H1 (cell line): ENCODE results near the gene ACSF3. TPM values are rescaled to one million over a fixed set of nuclear protein-coding genes. Genes with fewer than 3 reads are reported as not detected.
"Not testable (repeated sequence)": the region's sequence is repeated elsewhere in the genome, so short reads cannot be mapped to it uniquely, and the experiment has no call there.

Source experiments
- CTCF ChIA-PET: fragments of 300-600 bp; sonication (Branson Sonifier 250); formaldehyde crosslinking; loops from one replicate; lab custom pipeline; 2021; ENCODE audit not compliant: partially characterized antibody; lab: Charles Lee
- POLR2A ChIA-PET: fragments of 300-600 bp; sonication (Branson Sonifier 250); formaldehyde crosslinking; loops from one replicate; lab custom pipeline; 2021; ENCODE audit warnings: inconsistent platforms; ENCODE audit not compliant: partially characterized antibody; lab: Charles Lee
- DNase-seq, 2 experiments: peaks; one replicate each; pipeline versions ENCODE4 v3.0.0 to v3.0.0-alpha.2; 2010 to 2022; ENCODE audit warnings: low spot score in 2 of 2, low read depth in 1 of 2, mixed read lengths in 1 of 2
- FAIRE-seq: peaks from 2 replicates; lab custom pipeline; 2011; peaks lifted over from hg19 to GRCh38; lab: Jason Lieb, UNC
- H2AFZ ChIP-seq: 2 replicates; pipeline ENCODE4 v1.8.1; 2012; ENCODE audit warnings: low read length, inconsistent platforms
- H2AK5ac ChIP-seq: 2 replicates; pipeline ENCODE4 v1.6.1; 2013; ENCODE audit warnings: low read depth, low read length
- H2BK120ac ChIP-seq: replicated peaks from 2 replicates; pipeline ENCODE3; 2013; ENCODE audit warnings: low read depth, low read length, inconsistent platforms
- H2BK12ac ChIP-seq: 2 replicates; pipeline ENCODE4 v1.6.1; 2013; ENCODE audit warnings: low read depth, low read length
- H2BK15ac ChIP-seq: 2 replicates; pipeline ENCODE4 v1.6.1; 2013; ENCODE audit warnings: low read length
- H2BK20ac ChIP-seq: 2 replicates; pipeline ENCODE4 v1.6.1; 2013; ENCODE audit warnings: low read length
- H2BK5ac ChIP-seq: 2 replicates; pipeline ENCODE4 v1.6.1; 2013; ENCODE audit warnings: low read depth, low read length
- H3K14ac ChIP-seq: 2 replicates; pipeline ENCODE4 v1.6.1; 2013; ENCODE audit warnings: inconsistent platforms; ENCODE audit not compliant: insufficient read length
- H3K18ac ChIP-seq: 2 replicates; pipeline ENCODE4 v1.6.1; 2013; ENCODE audit warnings: low read length; ENCODE audit errors: extremely low read depth
- H3K23ac ChIP-seq: 2 replicates; pipeline ENCODE4 v1.6.1; 2013; ENCODE audit warnings: inconsistent platforms; ENCODE audit not compliant: insufficient read length
- H3K23me2 ChIP-seq: 2 replicates; pipeline ENCODE4 v1.6.1; 2013; ENCODE audit warnings: low read depth, low read length
- H3K27ac ChIP-seq: 2 replicates; pipeline ENCODE4 v1.6.1; 2011; ENCODE audit warnings: low read depth, low read length, inconsistent platforms
- H3K27me3 ChIP-seq, 4 experiments: replicated peaks in 1 of 4; 1 replicate in 1 of 4; 2 replicates in 3 of 4; pipeline versions ENCODE4 v1.6.1 to v1.8.1; 2011 to 2013; ENCODE audit warnings: low read length in 3 of 4, mild to moderate bottlenecking in 3 of 4, inconsistent platforms in 2 of 4, mixed read lengths in 2 of 4, moderate library complexity in 1 of 4; ENCODE audit not compliant: control insufficient read depth in 3 of 4, insufficient read depth in 3 of 4; ENCODE audit errors: extremely low read depth in 1 of 4
- H3K36me3 ChIP-seq, 4 experiments: 2 replicates each; pipeline versions ENCODE4 v1.6.1 to v1.8.1; 2011 to 2013; ENCODE audit warnings: mild to moderate bottlenecking in 4 of 4, low read length in 3 of 4, moderate library complexity in 2 of 4, control low read depth in 1 of 4, inconsistent platforms in 1 of 4; ENCODE audit not compliant: insufficient read depth in 4 of 4, control insufficient read depth in 2 of 4
- H3K4ac ChIP-seq: replicated peaks from 2 replicates; pipeline ENCODE3; 2013; ENCODE audit warnings: low read length, low read depth, mixed read lengths, inconsistent platforms; ENCODE audit not compliant: insufficient read length
- H3K4me1 ChIP-seq, 4 experiments: replicated peaks in 1 of 4; 1 replicate in 1 of 4; 2 replicates in 3 of 4; pipeline versions ENCODE4 v1.6.1 to v1.8.1; 2011 to 2013; ENCODE audit warnings: low read length in 3 of 4, inconsistent platforms in 2 of 4, mixed read lengths in 1 of 4; ENCODE audit not compliant: insufficient read depth in 4 of 4, control insufficient read depth in 3 of 4
- H3K4me2 ChIP-seq, 2 experiments: 2 replicates each; pipeline versions ENCODE4 v1.6.1 to v1.8.1; 2011 to 2013; ENCODE audit warnings: low read depth in 2 of 2, low read length in 2 of 2, control low read depth in 1 of 2, inconsistent platforms in 1 of 2, mild to moderate bottlenecking in 1 of 2; ENCODE audit not compliant: insufficient read depth in 1 of 2
- H3K4me3 ChIP-seq, 4 experiments: fragments of 200-600, 300-600 bp in 1 of 4; sonication (generic), shearing (Covaris generic), sonication (Bioruptor Twin) in 1 of 4; 2 replicates each; pipeline versions ENCODE4 v1.5.1 to v1.8.1; 2011 to 2016; ENCODE audit warnings: low read length in 4 of 4, low read depth in 3 of 4, control low read depth in 2 of 4, inconsistent platforms in 2 of 4, mild to moderate bottlenecking in 2 of 4, mixed read lengths in 1 of 4, moderate library complexity in 1 of 4; ENCODE audit not compliant: insufficient read depth in 2 of 4; ENCODE audit errors: extremely low read depth in 1 of 4
- H3K56ac ChIP-seq: replicated peaks from 2 replicates; pipeline ENCODE3; 2013; ENCODE audit warnings: low read depth, mild to moderate bottlenecking, mixed read lengths, low read length, inconsistent platforms; ENCODE audit not compliant: insufficient read length
- H3K79me1 ChIP-seq: 2 replicates; pipeline ENCODE4 v1.6.1; 2013; ENCODE audit warnings: low read depth, low read length, control low read depth
- H3K79me2 ChIP-seq, 2 experiments: 2 replicates each; pipeline versions ENCODE4 v1.6.1 to v1.8.1; 2012 to 2013; ENCODE audit warnings: low read length in 2 of 2, mild to moderate bottlenecking in 2 of 2, inconsistent platforms in 1 of 2; ENCODE audit not compliant: insufficient read depth in 2 of 2, control insufficient read depth in 1 of 2
- H3K9ac ChIP-seq, 4 experiments: replicated peaks in 1 of 4; 1 replicate in 1 of 4; 2 replicates in 3 of 4; pipeline versions ENCODE4 v1.6.1 to v1.8.1; 2011 to 2013; ENCODE audit warnings: low read depth in 3 of 4, low read length in 3 of 4, control low read depth in 2 of 4, mild to moderate bottlenecking in 2 of 4, moderate library complexity in 2 of 4, inconsistent platforms in 1 of 4; ENCODE audit errors: extremely low read depth in 1 of 4
- H3K9me3 ChIP-seq, 2 experiments: 2 replicates each; pipeline versions ENCODE4 v1.6.1 to v1.8.1; 2012 to 2013; ENCODE audit warnings: mild to moderate bottlenecking in 2 of 2, moderate library complexity in 2 of 2, control low read depth in 1 of 2, inconsistent platforms in 1 of 2, low read depth in 1 of 2, low read length in 1 of 2, mixed read lengths in 1 of 2; ENCODE audit not compliant: insufficient read depth in 2 of 2
- H4K20me1 ChIP-seq, 2 experiments: replicated peaks in 1 of 2; 2 replicates each; pipeline versions ENCODE3 to v1.8.1; 2011 to 2013; ENCODE audit warnings: inconsistent platforms in 2 of 2, low read length in 2 of 2, mild to moderate bottlenecking in 1 of 2; ENCODE audit not compliant: insufficient read depth in 2 of 2, control insufficient read depth in 1 of 2
- H4K5ac ChIP-seq: 2 replicates; pipeline ENCODE4 v1.6.1; 2013; ENCODE audit warnings: low read length, low read depth, mixed read lengths, inconsistent platforms; ENCODE audit not compliant: insufficient read length
- H4K8ac ChIP-seq: 2 replicates; pipeline ENCODE4 v1.8.0; 2013; ENCODE audit warnings: mild to moderate bottlenecking, moderate library complexity, low read length, inconsistent platforms; ENCODE audit not compliant: insufficient read depth; ENCODE audit errors: extremely low read depth
- H4K91ac ChIP-seq: replicated peaks from 2 replicates; pipeline ENCODE3; 2013; ENCODE audit warnings: low read length, mixed read lengths, inconsistent platforms; ENCODE audit not compliant: insufficient read length
- WGBS, 2 experiments: shearing (Covaris generic) in 1 of 2; methylation state at CpG; one replicate each; pipeline versions ENCODE4 v1.1.6 to v1.1.7; 2013 to 2015; ENCODE audit warnings: low lambda C conversion rate in 2 of 2, mixed read lengths in 2 of 2, inconsistent platforms in 1 of 2, low coverage in 1 of 2, missing lambda C conversion rate in 1 of 2; ENCODE audit not compliant: insufficient replicate concordance in 2 of 2, insufficient coverage in 1 of 2, insufficient read length in 1 of 2; ENCODE audit errors: extremely low coverage in 1 of 2, missing lambda C conversion rate in 1 of 2; 5-methylcytosine and 5-hydroxymethylcytosine counted together
- polyA plus RNA-seq, 7 experiments: library from polyadenylated mRNA; depleted of rRNA in 3 of 7; stranded (reverse) in 5 of 7; unstranded in 2 of 7; fragments of >200 nt in 5 of 7; fragments of 200-250 nt in 2 of 7; gene quantifications; 1 replicate in 5 of 7; 2 replicates in 1 of 7; 4 replicates in 1 of 7; pipeline versions ENCODE4 v1.2.1 to v1.2.3, GENCODE V29; 2011 to 2013; ENCODE audit warnings: missing spikeins in 2 of 7, mixed read lengths in 2 of 7
- total RNA-seq: library from RNA; stranded (reverse); fragmentation: NEBNext Ultra II Directional; extraction: Animal tissue kit (Norgen Biotek cat#: 25700); gene quantifications from 2 replicates; pipeline ENCODE4 v1.2.1, GENCODE V29; 2021

The ACSF3 gene
- total and polyA plus RNA-seq, 2 of the 8 experiments (the other 6 are each of a cell fraction or from before 2014, with no cell fraction given): 15.6 to 22.9 TPM

- H3K4me2 ChIP-seq, H3K4ac ChIP-seq, H2BK20ac ChIP-seq, H2BK120ac ChIP-seq, H3K27me3 ChIP-seq, H3K79me1 ChIP-seq, H2BK15ac ChIP-seq, H4K20me1 ChIP-seq, H3K4me1 ChIP-seq, FAIRE-seq, POLR2A ChIA-PET, H4K8ac ChIP-seq, H3K14ac ChIP-seq, H3K27ac ChIP-seq, H3K23ac ChIP-seq, H4K5ac ChIP-seq, H3K36me3 ChIP-seq, H3K23me2 ChIP-seq, H3K18ac ChIP-seq, H3K4me3 ChIP-seq, H4K91ac ChIP-seq, DNase-seq, H2BK12ac ChIP-seq, H2BK5ac ChIP-seq, H2AFZ ChIP-seq, H3K79me2 ChIP-seq, CTCF ChIA-PET, H3K9ac ChIP-seq: not testable (repeated sequence)
- peak overlapping the region; percentile 95 for H3K56ac ChIP-seq
- 86% methylated on average over 4 of the region's 4 CpGs; no CpG with 5 or more reads in 1 of the 2 experiments for WGBS, 2 experiments
- H3K9me3 ChIP-seq: peaks cover 12 to 17% of the 10 kb centered on the region in 2 experiments
- peak overlapping the region; percentile 53; the same call in 1 of the 2 replicates for H2AK5ac ChIP-seq
Measured at GRCh38 chr16:89068814-89069616, 24.6 kb upstream of the ACSF3 start.
